ENCODE measurements around the gene SENP1. TPM values are rescaled to one million over a fixed set of nuclear protein-coding genes. Genes with fewer than 3 reads are reported as not detected.

The SENP1 gene
- total and polyA plus RNA-seq, 7 donors, result 4.2 to 26.0 (median 16.9) TPM

GRCh38 chr12:48067250-48067938 lies 38.5 kb downstream of the SENP1 start:
- TF ChIP-seq POLR2AphosphoS5 (IDR thresholded peaks at IDR 0.05) (no peak), POLR2A (IDR thresholded peaks at IDR 0.05) (no peak)
- intact Hi-C loops (cut with DNase I), result no loop called here
- Histone ChIP-seq H3K27me3 (no peaks in the 10 kb centered on the region), H3K4me1 (no peaks in the 10 kb centered on the region), H3K27ac (no peak overlapping the region), H3K4me3 (no peak overlapping the region), H3K36me3 (peaks cover 18 to 99% (median 33%) of the 10 kb centered on the region in 4 donors), H3K9me3 (no peaks in the 10 kb centered on the region)
- 93 to 97% methylated on average over 4 of the region's 4 CpGs for WGBS, 2 donors
- DNase-seq, result no peak

GRCh38 chr12:48065041-48065440 lies 40.8 kb downstream of the SENP1 start:
- H3K4me1 ChIP-seq, result no peaks in the 10 kb centered on the region
- DNase-seq, result no peak
- no peak overlapping the region for H3K4me3 ChIP-seq
- TF ChIP-seq EP300 (IDR thresholded peaks at IDR 0.05), result no peak
- no peak for TF ChIP-seq POLR2AphosphoS5 (IDR thresholded peaks at IDR 0.05)
- TF ChIP-seq CTCF (IDR thresholded peaks at IDR 0.05), result no peak
- TF ChIP-seq POLR2A (IDR thresholded peaks at IDR 0.05), result no peak
- WGBS, 2 donors, result 94% methylated on average over 5 of the region's 5 CpGs
- no peak overlapping the region for H3K27ac ChIP-seq
- H3K9me3 ChIP-seq, result no peaks in the 10 kb centered on the region
- intact Hi-C loops (cut with DNase I), result no loop called here
- H3K36me3 ChIP-seq, result peaks cover 18 to 99% (median 34%) of the 10 kb centered on the region in 4 donors
- no peaks in the 10 kb centered on the region for H3K27me3 ChIP-seq

DNA sequence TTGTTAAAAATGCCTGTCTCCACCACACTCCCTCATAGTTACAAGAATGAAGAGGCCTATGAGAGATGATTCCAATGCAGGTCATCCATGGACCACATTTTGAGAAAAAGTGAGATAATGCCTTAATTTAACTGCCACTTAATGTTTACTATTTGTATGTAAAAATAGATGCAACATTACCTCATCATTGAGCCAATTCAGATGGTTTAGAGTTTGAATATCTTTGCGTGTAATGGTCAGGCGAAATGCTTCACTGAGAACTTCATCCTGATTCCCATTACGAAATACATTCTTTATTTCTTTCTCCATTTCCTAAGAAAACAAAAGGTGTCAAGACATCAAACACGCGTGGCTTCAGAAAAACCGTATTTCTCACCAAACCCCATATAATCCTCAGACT lies 42.3 kb downstream of the SENP1 start:
- H3K36me3 ChIP-seq, result peaks cover 18 to 100% (median 36%) of the 10 kb centered on the region in 4 donors
- intact Hi-C loops (cut with DNase I), result no loop called here
- no peak overlapping the region for H3K27ac ChIP-seq
- no peaks in the 10 kb centered on the region for H3K4me1 ChIP-seq
- H3K4me3 ChIP-seq, result no peak overlapping the region
- no peaks in the 10 kb centered on the region for H3K27me3 ChIP-seq
- H3K9me3 ChIP-seq, result peaks cover 0 to 2% (median 0%) of the 10 kb centered on the region in 4 donors
- no peak for DNase-seq
- TF ChIP-seq CTCF (IDR thresholded peaks at IDR 0.05) (no peak), POLR2A (IDR thresholded peaks at IDR 0.05) (no peak)
- WGBS, 2 donors, result 96 to 97% methylated on average over 6 of the region's 6 CpGs

GRCh38 chr12:48061938-48062719 lies 43.8 kb downstream of the SENP1 start:
- H3K27me3 ChIP-seq, result no peaks in the 10 kb centered on the region
- 65 to 94% methylated on average over 1 of the region's 1 CpG for WGBS, 2 donors
- peaks cover 0 to 2% (median 0%) of the 10 kb centered on the region in 4 donors for H3K9me3 ChIP-seq
- H3K36me3 ChIP-seq, result peaks cover 18 to 89% (median 29%) of the 10 kb centered on the region in 4 donors
- no peak for DNase-seq
- intact Hi-C loops (cut with DNase I), result no loop called here
- H3K4me1 ChIP-seq, result no peaks in the 10 kb centered on the region
- no peak overlapping the region for H3K4me3 ChIP-seq
- no peak overlapping the region for H3K27ac ChIP-seq
- TF ChIP-seq EP300 (IDR thresholded peaks at IDR 0.05) (no peak), POLR2AphosphoS5 (IDR thresholded peaks at IDR 0.05) (no peak), POLR2A (IDR thresholded peaks at IDR 0.05) (no peak), CTCF (IDR thresholded peaks at IDR 0.05) (no peak)

- WGBS, 2 donors, result 98% methylated on average over 2 of the region's 2 CpGs
- peaks cover 12 to 72% (median 29%) of the 10 kb centered on the region in 4 donors for H3K36me3 ChIP-seq
- H3K4me1 ChIP-seq, result no peaks in the 10 kb centered on the region
- TF ChIP-seq POLR2A (IDR thresholded peaks at IDR 0.05) (no peak), POLR2AphosphoS5 (IDR thresholded peaks at IDR 0.05) (no peak), CTCF (IDR thresholded peaks at IDR 0.05) (no peak), EP300 (IDR thresholded peaks at IDR 0.05) (no peak)
- no peaks in the 10 kb centered on the region for H3K27me3 ChIP-seq
- intact Hi-C loops (cut with DNase I), result no loop called here
- H3K27ac ChIP-seq, result no peak overlapping the region
- H3K9me3 ChIP-seq, result peaks cover 0 to 2% (median 0%) of the 10 kb centered on the region in 4 donors
- H3K4me3 ChIP-seq, result no peak overlapping the region
- no peak for DNase-seq
Observed at GRCh38 chr12:48060474-48060873, 45.4 kb downstream of the SENP1 start.

Measured in sigmoid colon (tissue), 7 donors.